ENCODE results near the gene CSNK1E.

CSNK1E gene

GRCh38 chr22:38291201-38291777 lies 25.9 kb downstream of the CSNK1E start:
- H3K27ac ChIP-seq (ENCODE audit: low read depth, low read length): no peak overlapping the region
- no peaks in the 10 kb centered on the region for H3F3A ChIP-seq (ENCODE audit: insufficient read depth)
- no peak overlapping the region for H3K4me2 ChIP-seq (ENCODE audit: low read depth, low read length, poor library complexity, severe bottlenecking)
- H3K9me2 ChIP-seq (replicated peaks; ENCODE audit: insufficient read depth, low read length): no peaks in the 10 kb centered on the region
- H3K4me3 ChIP-seq (ENCODE audit: insufficient read depth, low read length, poor library complexity, severe bottlenecking): no peak overlapping the region
- H3K9ac ChIP-seq (ENCODE audit: low read length): no peak overlapping the region
- H3K27me3 ChIP-seq (ENCODE audit: low read length): no peaks in the 10 kb centered on the region
- no peak overlapping the region for H2AFZ ChIP-seq (ENCODE audit: low read depth, low read length, severe bottlenecking)
- H4K20me1 ChIP-seq (ENCODE audit: low read depth, low read length): no peaks in the 10 kb centered on the region
- H3K79me2 ChIP-seq (ENCODE audit: insufficient read depth, low read length): no peaks in the 10 kb centered on the region
- no peaks in the 10 kb centered on the region for H3K36me3 ChIP-seq (ENCODE audit: low read length)
- TF ChIP-seq CTCF (IDR thresholded peaks at IDR 0.05; ENCODE audit: insufficient read depth, low read length, poor library complexity, severe bottlenecking) (no peak), EZH2phosphoT487 (conservative IDR thresholded peaks at IDR 0.05; ENCODE audit: low read length) (no peak)
- H3K9me3 ChIP-seq (ENCODE audit: insufficient read depth, low read length): no peaks in the 10 kb centered on the region

GRCh38 chr22:38290347-38290746 lies 26.9 kb downstream of the CSNK1E start:
- TF ChIP-seq EZH2phosphoT487 (conservative IDR thresholded peaks at IDR 0.05; ENCODE audit: low read length): no peak
- TF ChIP-seq CTCF (IDR thresholded peaks at IDR 0.05; ENCODE audit: insufficient read depth, low read length, poor library complexity, severe bottlenecking): no peak
- Histone ChIP-seq H2AFZ (ENCODE audit: low read depth, low read length, severe bottlenecking) (no peak overlapping the region), H3K79me2 (ENCODE audit: insufficient read depth, low read length) (no peaks in the 10 kb centered on the region), H3K4me3 (ENCODE audit: insufficient read depth, low read length, poor library complexity, severe bottlenecking) (no peak overlapping the region), H3K9me3 (ENCODE audit: insufficient read depth, low read length) (no peaks in the 10 kb centered on the region), H3K9me2 (replicated peaks; ENCODE audit: insufficient read depth, low read length) (no peaks in the 10 kb centered on the region), H4K20me1 (ENCODE audit: low read depth, low read length) (no peaks in the 10 kb centered on the region), H3K36me3 (ENCODE audit: low read length) (no peaks in the 10 kb centered on the region), H3K9ac (ENCODE audit: low read length) (no peak overlapping the region), H3F3A (ENCODE audit: insufficient read depth) (no peaks in the 10 kb centered on the region), H3K4me2 (ENCODE audit: low read depth, low read length, poor library complexity, severe bottlenecking) (no peak overlapping the region), H3K27ac (ENCODE audit: low read depth, low read length) (no peak overlapping the region), H3K27me3 (ENCODE audit: low read length) (no peaks in the 10 kb centered on the region)

GRCh38 chr22:38289583-38290082 lies 27.6 kb downstream of the CSNK1E start:
- H3K9ac ChIP-seq (ENCODE audit: low read length): no peak overlapping the region
- H3K4me2 ChIP-seq (ENCODE audit: low read depth, low read length, poor library complexity, severe bottlenecking): no peak overlapping the region
- TF ChIP-seq CTCF (IDR thresholded peaks at IDR 0.05; ENCODE audit: insufficient read depth, low read length, poor library complexity, severe bottlenecking): no peak
- no peak for TF ChIP-seq EZH2phosphoT487 (conservative IDR thresholded peaks at IDR 0.05; ENCODE audit: low read length)
- H3K27ac ChIP-seq (ENCODE audit: low read depth, low read length): no peak overlapping the region
- no peaks in the 10 kb centered on the region for H3K79me2 ChIP-seq (ENCODE audit: insufficient read depth, low read length)
- H3F3A ChIP-seq (ENCODE audit: insufficient read depth): no peaks in the 10 kb centered on the region
- H3K9me2 ChIP-seq (replicated peaks; ENCODE audit: insufficient read depth, low read length): no peaks in the 10 kb centered on the region
- H3K9me3 ChIP-seq (ENCODE audit: insufficient read depth, low read length): no peaks in the 10 kb centered on the region
- no peak overlapping the region for H2AFZ ChIP-seq (ENCODE audit: low read depth, low read length, severe bottlenecking)
- H3K4me3 ChIP-seq (ENCODE audit: insufficient read depth, low read length, poor library complexity, severe bottlenecking): no peak overlapping the region
- no peaks in the 10 kb centered on the region for H3K27me3 ChIP-seq (ENCODE audit: low read length)
- H4K20me1 ChIP-seq (ENCODE audit: low read depth, low read length): no peaks in the 10 kb centered on the region
- H3K36me3 ChIP-seq (ENCODE audit: low read length): no peaks in the 10 kb centered on the region
